ENCODE results near the gene PSMG2. TPM values are rescaled to one million over a fixed set of nuclear protein-coding genes. Genes with fewer than 3 reads are reported as not detected.

PSMG2 gene
- polyA plus RNA-seq, 1 donor from 2014 or later: 87.2 TPM

DNA sequence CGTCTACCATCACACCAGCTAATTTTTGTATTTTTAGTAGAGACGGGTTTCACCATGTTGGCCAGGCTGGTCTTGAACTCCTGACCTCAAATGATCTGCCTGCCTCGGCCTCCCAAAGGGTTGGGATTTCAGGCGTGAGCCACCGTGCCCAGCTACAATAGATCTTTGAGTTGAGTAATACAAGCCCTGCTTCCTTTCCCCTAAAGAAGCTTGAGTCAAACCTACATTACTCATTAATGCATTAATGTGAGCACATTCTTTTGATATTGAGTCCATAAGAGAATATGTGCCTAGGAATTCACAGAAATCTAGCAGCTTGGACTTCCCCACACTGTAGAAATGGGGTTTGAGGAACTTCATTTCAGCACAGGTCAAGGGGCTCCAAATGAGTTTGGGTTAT lies 39.6 kb downstream of the PSMG2 start:
- no peaks in the 10 kb centered on the region for H4K20me1 ChIP-seq (ENCODE audit: insufficient read depth)
- no peak overlapping the region for H3K4me2 ChIP-seq (ENCODE audit: low read length)
- no peak overlapping the region for H3K9ac ChIP-seq (ENCODE audit: low read length)
- H3K27me3 ChIP-seq (ENCODE audit: insufficient read depth, low read depth, low read length): no peaks in the 10 kb centered on the region
- H3K36me3 ChIP-seq (ENCODE audit: insufficient read depth, low read length): no peaks in the 10 kb centered on the region
- no peak for TF ChIP-seq EZH2 (IDR thresholded peaks at IDR 0.05; ENCODE audit: borderline replicate concordance, insufficient read depth, low read length, poor library complexity, severe bottlenecking)
- TF ChIP-seq MXI1 (conservative IDR thresholded peaks at IDR 0.05; ENCODE audit: poor library complexity, severe bottlenecking): no peak
- no peak for TF ChIP-seq TAF1 (IDR thresholded peaks at IDR 0.05; ENCODE audit: low read depth)
- no peak for TF ChIP-seq CTCF (IDR thresholded peaks at IDR 0.05; ENCODE audit: poor library complexity, severe bottlenecking)
- TF ChIP-seq EP300 (conservative IDR thresholded peaks at IDR 0.05; ENCODE audit: poor library complexity, severe bottlenecking): no peak
- no peak for TF ChIP-seq POLR2AphosphoS5 (IDR thresholded peaks at IDR 0.05)
- no peak for TF ChIP-seq RAD21 (conservative IDR thresholded peaks at IDR 0.05)
- TF ChIP-seq REST (IDR thresholded peaks at IDR 0.05; ENCODE audit: borderline replicate concordance): no peak
- TF ChIP-seq SMC3 (conservative IDR thresholded peaks at IDR 0.05; ENCODE audit: poor library complexity): no peak
- no peak overlapping the region for H3K4me3 ChIP-seq (ENCODE audit: low read length)
- H3K79me2 ChIP-seq (replicated peaks; ENCODE audit: insufficient read depth, low read length): no peaks in the 10 kb centered on the region
- H3K27ac ChIP-seq (ENCODE audit: low read length): no peak overlapping the region
- no peak overlapping the region for H2AFZ ChIP-seq (ENCODE audit: low read depth, low read length)
- H3K9me2 ChIP-seq (ENCODE audit: insufficient read depth, low read length): no peaks in the 10 kb centered on the region
- H3F3A ChIP-seq (ENCODE audit: insufficient read depth, low read length, poor library complexity, severe bottlenecking): no peaks in the 10 kb centered on the region
- H3K9me3 ChIP-seq (ENCODE audit: low read length): no peaks in the 10 kb centered on the region

GRCh38 chr18:12744103-12744502 lies 41.3 kb downstream of the PSMG2 start:
- Histone ChIP-seq H3K4me3 (ENCODE audit: low read length) (no peak overlapping the region), H4K20me1 (ENCODE audit: insufficient read depth) (no peaks in the 10 kb centered on the region), H3K9me3 (ENCODE audit: low read length) (no peaks in the 10 kb centered on the region), H3K4me2 (ENCODE audit: low read length) (no peak overlapping the region), H3K27me3 (ENCODE audit: insufficient read depth, low read depth, low read length) (no peaks in the 10 kb centered on the region), H3F3A (ENCODE audit: insufficient read depth, low read length, poor library complexity, severe bottlenecking) (no peaks in the 10 kb centered on the region), H3K9me2 (ENCODE audit: insufficient read depth, low read length) (no peaks in the 10 kb centered on the region), H3K27ac (ENCODE audit: low read length) (no peak overlapping the region), H3K9ac (ENCODE audit: low read length) (no peak overlapping the region), H3K36me3 (ENCODE audit: insufficient read depth, low read length) (no peaks in the 10 kb centered on the region), H3K79me2 (replicated peaks; ENCODE audit: insufficient read depth, low read length) (no peaks in the 10 kb centered on the region), H2AFZ (ENCODE audit: low read depth, low read length) (no peak overlapping the region)
- peak; percentile 52 for TF ChIP-seq CTCF (IDR thresholded peaks at IDR 0.05; ENCODE audit: poor library complexity, severe bottlenecking)
- no peak for TF ChIP-seq POLR2AphosphoS5 (IDR thresholded peaks at IDR 0.05)
- peak; percentile 57 for TF ChIP-seq RAD21 (conservative IDR thresholded peaks at IDR 0.05)
- TF ChIP-seq SMC3 (conservative IDR thresholded peaks at IDR 0.05; ENCODE audit: poor library complexity): peak; percentile 58

Data from neural cell (in vitro differentiated cells).